SK-N-SH (cell line): ENCODE data around the gene PRMT2. TPM values are rescaled to one million over a fixed set of nuclear protein-coding genes. Genes with fewer than 3 reads are reported as not detected.

ENCODE experiments used
- CTCF ChIA-PET: fragments of 300-600, 350-600 bp; formaldehyde crosslinking; extraction: SDS; loops from one replicate; lab custom pipeline; 2021; lab: Yijun Ruan, JAX
- POLR2A ChIA-PET: fragments of 350-600 bp; sonication (Branson Sonifier 250); formaldehyde crosslinking; extraction: SDS; loops from one replicate; lab custom pipeline; 2020; ENCODE audit warnings: antibody characterized with exemption, inconsistent platforms; lab: Yijun Ruan, JAX
- DNase-seq: peaks from one replicate; pipeline ENCODE4 v3.0.0; 2012
- H2AFZ ChIP-seq: fragments of 200-600 bp; sonication (generic); 2 replicates; pipeline ENCODE4 v1.8.1; 2016; ENCODE audit warnings: antibody characterized with exemption, mild to moderate bottlenecking, low read depth
- H3F3A ChIP-seq: fragments of 200-600 bp; sonication (generic); replicated peaks from 2 replicates; pipeline ENCODE3; 2016; ENCODE audit warnings: antibody characterized with exemption, mild to moderate bottlenecking; ENCODE audit not compliant: insufficient read depth
- H3K27ac ChIP-seq, 2 experiments: fragments of 200-500 bp in 1 of 2; fragments of 200-600 bp in 1 of 2; sonication (Bioruptor generic) in 1 of 2; sonication (generic), shearing (Covaris generic) in 1 of 2; 2 replicates each; pipeline versions ENCODE4 v1.5.1 to v1.6.1; 2014 to 2016; ENCODE audit warnings: low read depth in 2 of 2, inconsistent platforms in 1 of 2, low read length in 1 of 2, mild to moderate bottlenecking in 1 of 2, mixed read lengths in 1 of 2
- H3K27me3 ChIP-seq: fragments of 200-600 bp; sonication (generic), shearing (Covaris generic); 2 replicates; pipeline ENCODE4 v1.6.1; 2016; ENCODE audit warnings: mixed run types; ENCODE audit not compliant: insufficient read depth
- H3K36me3 ChIP-seq, 2 experiments: fragments of 200-500 bp in 1 of 2; fragments of 200-600 bp in 1 of 2; sonication (Bioruptor generic) in 1 of 2; sonication (generic) in 1 of 2; replicated peaks in 1 of 2; 2 replicates each; pipeline versions ENCODE3 to v1.5.1; 2014 to 2016; ENCODE audit warnings: low read length in 1 of 2, mild to moderate bottlenecking in 1 of 2; ENCODE audit not compliant: insufficient read depth in 2 of 2, control insufficient read depth in 1 of 2
- H3K4me1 ChIP-seq, 2 experiments: fragments of 200-500 bp in 1 of 2; fragments of 200-600 bp in 1 of 2; sonication (Bioruptor generic) in 1 of 2; sonication (generic), shearing (Covaris generic) in 1 of 2; 2 replicates each; pipeline versions ENCODE4 v1.5.1 to v1.6.1; 2014 to 2016; ENCODE audit warnings: low read depth in 1 of 2, low read length in 1 of 2, mixed run types in 1 of 2; ENCODE audit not compliant: insufficient read depth in 2 of 2, control insufficient read depth in 1 of 2
- H3K4me2 ChIP-seq: fragments of 200-600 bp; sonication (generic), shearing (Covaris generic); 2 replicates; pipeline ENCODE4 v1.6.1; 2017; ENCODE audit warnings: mixed run types
- H3K4me3 ChIP-seq, 2 experiments: fragments of 200-500 bp in 1 of 2; fragments of 200-600 bp in 1 of 2; sonication (Bioruptor generic) in 1 of 2; sonication (generic), shearing (Covaris generic) in 1 of 2; 2 replicates each; pipeline versions ENCODE4 v1.5.1 to v1.8.1; 2014 to 2016; ENCODE audit warnings: low read depth in 2 of 2, inconsistent platforms in 1 of 2, low read length in 1 of 2, mild to moderate bottlenecking in 1 of 2, mixed read lengths in 1 of 2, moderate library complexity in 1 of 2
- H3K79me2 ChIP-seq: fragments of 200-600 bp; sonication (generic); 2 replicates; pipeline ENCODE4 v1.8.1; 2017; ENCODE audit warnings: mild to moderate bottlenecking; ENCODE audit not compliant: insufficient read depth
- H3K9ac ChIP-seq: fragments of 200-600 bp; sonication (generic); 2 replicates; pipeline ENCODE4 v1.6.1; 2017; ENCODE audit warnings: mixed run types
- H3K9me2 ChIP-seq: fragments of 200-600 bp; sonication (generic); 2 replicates; pipeline ENCODE4 v1.6.1; 2017; ENCODE audit warnings: mixed run types
- H3K9me3 ChIP-seq: fragments of 200-600 bp; sonication (generic); 2 replicates; pipeline ENCODE4 v1.6.1; 2017; ENCODE audit warnings: mixed run types, mild to moderate bottlenecking, moderate library complexity
- H4K20me1 ChIP-seq: fragments of 200-600 bp; sonication (generic); 2 replicates; pipeline ENCODE4 v1.6.1; 2017; ENCODE audit warnings: mild to moderate bottlenecking, mixed run types; ENCODE audit not compliant: insufficient read depth
- CHD2 ChIP-seq: fragments of 150-350 bp; IDR thresholded peaks from 2 replicates; pipeline ENCODE4 v1.6.1; 2018; ENCODE audit warnings: low read length; ENCODE audit not compliant: partially characterized antibody
- FOXM1 ChIP-seq: IDR thresholded peaks from 2 replicates; pipeline ENCODE4 v1.4.0; 2012; ENCODE audit warnings: low read depth, mild to moderate bottlenecking
- JUND ChIP-seq: IDR thresholded peaks from 2 replicates; pipeline ENCODE4 v1.4.0; 2012
- RXRA ChIP-seq: IDR thresholded peaks from 2 replicates; pipeline ENCODE4 v1.4.0; 2012; ENCODE audit warnings: low read depth, mild to moderate bottlenecking, borderline replicate concordance
- SIN3A ChIP-seq: IDR thresholded peaks from 2 replicates; pipeline ENCODE4 v1.6.1; 2012; ENCODE audit warnings: low read depth, mild to moderate bottlenecking, low read length, moderate library complexity, borderline replicate concordance
- SMC3 ChIP-seq: IDR thresholded peaks from 2 replicates; pipeline ENCODE4 v1.6.1; 2012; ENCODE audit warnings: low read depth, low read length, improper control_type of control experiment
- WGBS: methylation state at CpG from one replicate; pipeline ENCODE4 v1.1.6; 2017; ENCODE audit warnings: low lambda C conversion rate; 5-methylcytosine and 5-hydroxymethylcytosine counted together
- polyA plus RNA-seq, 3 experiments: library from polyadenylated mRNA; depleted of rRNA; stranded (reverse); fragments of >200 nt; gene quantifications; 2 replicates each; pipeline ENCODE4 v1.2.3, GENCODE V29; 2012
- TF ChIP-seq, protein P1 (sequence below): fragments of 150-350 bp; IDR thresholded peaks from 2 replicates; pipeline ENCODE4 v1.6.1; 2017; ENCODE audit warnings: antibody characterized with exemption, low read length, low read depth, borderline replicate concordance
- TF ChIP-seq, protein P2 (sequence below): fragments of 150-350 bp; IDR thresholded peaks from 2 replicates; pipeline ENCODE4 v1.6.1; 2016; ENCODE audit warnings: mild to moderate bottlenecking, low read depth, low read length
- TF ChIP-seq, protein P3 (sequence below): fragments of 200-600 bp; sonication (generic); IDR thresholded peaks from 2 replicates; pipeline ENCODE4 v1.6.1; 2017; ENCODE audit warnings: antibody characterized with exemption, mild to moderate bottlenecking, moderate library complexity
- TF ChIP-seq, protein P4 (sequence below): IDR thresholded peaks from 2 replicates; pipeline ENCODE4 v1.4.0; 2012; ENCODE audit warnings: low read depth, borderline replicate concordance

The PRMT2 gene
- polyA plus RNA-seq, 1 of the 3 experiments (the other 2 are of a cell fraction): 278 TPM

DNA sequence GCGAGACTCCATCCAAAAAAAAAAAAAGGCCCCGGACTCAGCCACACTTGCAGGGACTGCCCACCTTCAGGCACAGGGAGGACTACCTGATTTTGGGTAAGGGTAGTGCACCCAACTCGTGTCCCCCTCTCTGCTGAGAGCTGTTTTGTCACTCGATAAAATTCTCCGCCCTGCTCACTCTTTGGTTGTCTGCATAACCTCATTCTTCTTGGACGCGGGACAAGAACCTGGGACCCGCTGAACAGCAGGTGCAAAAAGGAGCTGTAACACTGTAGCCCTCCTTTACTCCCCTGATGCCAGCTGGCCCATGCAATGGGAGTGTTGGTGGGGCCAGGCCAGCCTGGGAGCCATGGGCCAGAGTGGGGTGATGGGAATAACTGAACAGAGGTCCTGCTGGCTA lies 41.2 kb upstream of the PRMT2 start:
- Histone ChIP-seq H3F3A (no peaks in the 10 kb centered on the region), H3K36me3 (no peaks in the 10 kb centered on the region), H4K20me1 (no peaks in the 10 kb centered on the region), H3K79me2 (no peaks in the 10 kb centered on the region), H3K4me1 (peaks cover 7 to 9% of the 10 kb centered on the region in 2 experiments), H3K4me2 (no peak overlapping the region), H3K27me3 (no peaks in the 10 kb centered on the region), H3K27ac (no peak overlapping the region), H3K4me3 (no peak overlapping the region), H3K9me2 (no peaks in the 10 kb centered on the region), H3K9ac (no peak overlapping the region), H3K9me3 (no peaks in the 10 kb centered on the region), H2AFZ (no peak overlapping the region)
- ChIA-PET POLR2A (no interaction called here), CTCF (interaction anchor here (0.9 to 1.1 kb wide), 2 partner anchors 30 to 45 kb away, joined by 3 to 5 read pairs; no protein-coding TSS in a partner anchor)
- TF ChIP-seq, protein P1, sequence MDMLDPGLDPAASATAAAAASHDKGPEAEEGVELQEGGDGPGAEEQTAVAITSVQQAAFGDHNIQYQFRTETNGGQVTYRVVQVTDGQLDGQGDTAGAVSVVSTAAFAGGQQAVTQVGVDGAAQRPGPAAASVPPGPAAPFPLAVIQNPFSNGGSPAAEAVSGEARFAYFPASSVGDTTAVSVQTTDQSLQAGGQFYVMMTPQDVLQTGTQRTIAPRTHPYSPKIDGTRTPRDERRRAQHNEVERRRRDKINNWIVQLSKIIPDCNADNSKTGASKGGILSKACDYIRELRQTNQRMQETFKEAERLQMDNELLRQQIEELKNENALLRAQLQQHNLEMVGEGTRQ: no peak
- TF ChIP-seq SMC3 (no peak), FOXM1 (no peak), RXRA (no peak)
- TF ChIP-seq, protein P2, sequence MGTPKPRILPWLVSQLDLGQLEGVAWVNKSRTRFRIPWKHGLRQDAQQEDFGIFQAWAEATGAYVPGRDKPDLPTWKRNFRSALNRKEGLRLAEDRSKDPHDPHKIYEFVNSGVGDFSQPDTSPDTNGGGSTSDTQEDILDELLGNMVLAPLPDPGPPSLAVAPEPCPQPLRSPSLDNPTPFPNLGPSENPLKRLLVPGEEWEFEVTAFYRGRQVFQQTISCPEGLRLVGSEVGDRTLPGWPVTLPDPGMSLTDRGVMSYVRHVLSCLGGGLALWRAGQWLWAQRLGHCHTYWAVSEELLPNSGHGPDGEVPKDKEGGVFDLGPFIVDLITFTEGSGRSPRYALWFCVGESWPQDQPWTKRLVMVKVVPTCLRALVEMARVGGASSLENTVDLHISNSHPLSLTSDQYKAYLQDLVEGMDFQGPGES: no peak
- 52% methylated on average over 8 of the region's 8 CpGs for WGBS
- DNase-seq: no peak

DNA sequence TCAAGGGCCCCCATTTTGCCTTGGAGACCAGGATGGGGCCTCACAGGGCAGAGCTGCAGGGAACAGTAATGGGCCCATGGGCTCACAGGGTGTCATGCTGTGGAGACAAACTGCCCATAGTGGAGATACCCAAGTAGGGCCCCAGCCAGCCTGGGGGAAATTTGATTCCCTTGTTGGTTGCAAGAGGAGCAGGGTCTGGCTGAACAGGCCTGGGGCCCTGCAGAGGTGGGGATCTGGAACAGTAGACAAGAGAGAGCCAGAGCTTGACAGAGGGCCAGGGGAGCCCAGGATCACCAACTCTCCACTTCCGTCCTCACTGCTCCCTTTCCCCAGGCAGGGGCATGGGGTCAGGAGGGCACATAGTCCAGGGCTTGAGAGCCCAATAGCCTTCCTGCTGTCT lies 39.3 kb upstream of the PRMT2 start:
- H3K27ac ChIP-seq: no peak overlapping the region
- H3K9me3 ChIP-seq: no peaks in the 10 kb centered on the region
- DNase-seq: no peak
- no peaks in the 10 kb centered on the region for H4K20me1 ChIP-seq
- H3F3A ChIP-seq: no peaks in the 10 kb centered on the region
- H3K27me3 ChIP-seq: no peaks in the 10 kb centered on the region
- no peak overlapping the region for H2AFZ ChIP-seq
- H3K4me2 ChIP-seq: no peak overlapping the region
- no peaks in the 10 kb centered on the region for H3K79me2 ChIP-seq
- no peaks in the 10 kb centered on the region for H3K36me3 ChIP-seq
- no peak overlapping the region for H3K4me3 ChIP-seq
- peaks cover 7 to 13% of the 10 kb centered on the region in 2 experiments for H3K4me1 ChIP-seq
- POLR2A ChIA-PET: no interaction called here
- 80% methylated on average over 1 of the region's 1 CpG for WGBS
- CTCF ChIA-PET: no interaction called here
- H3K9me2 ChIP-seq: no peaks in the 10 kb centered on the region
- no peak overlapping the region for H3K9ac ChIP-seq
- TF ChIP-seq SIN3A (no peak), CHD2 (no peak), FOXM1 (no peak), JUND (no peak), RXRA (no peak)
- TF ChIP-seq, protein P3, sequence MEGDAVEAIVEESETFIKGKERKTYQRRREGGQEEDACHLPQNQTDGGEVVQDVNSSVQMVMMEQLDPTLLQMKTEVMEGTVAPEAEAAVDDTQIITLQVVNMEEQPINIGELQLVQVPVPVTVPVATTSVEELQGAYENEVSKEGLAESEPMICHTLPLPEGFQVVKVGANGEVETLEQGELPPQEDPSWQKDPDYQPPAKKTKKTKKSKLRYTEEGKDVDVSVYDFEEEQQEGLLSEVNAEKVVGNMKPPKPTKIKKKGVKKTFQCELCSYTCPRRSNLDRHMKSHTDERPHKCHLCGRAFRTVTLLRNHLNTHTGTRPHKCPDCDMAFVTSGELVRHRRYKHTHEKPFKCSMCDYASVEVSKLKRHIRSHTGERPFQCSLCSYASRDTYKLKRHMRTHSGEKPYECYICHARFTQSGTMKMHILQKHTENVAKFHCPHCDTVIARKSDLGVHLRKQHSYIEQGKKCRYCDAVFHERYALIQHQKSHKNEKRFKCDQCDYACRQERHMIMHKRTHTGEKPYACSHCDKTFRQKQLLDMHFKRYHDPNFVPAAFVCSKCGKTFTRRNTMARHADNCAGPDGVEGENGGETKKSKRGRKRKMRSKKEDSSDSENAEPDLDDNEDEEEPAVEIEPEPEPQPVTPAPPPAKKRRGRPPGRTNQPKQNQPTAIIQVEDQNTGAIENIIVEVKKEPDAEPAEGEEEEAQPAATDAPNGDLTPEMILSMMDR: no peak
- TF ChIP-seq, protein P4, sequence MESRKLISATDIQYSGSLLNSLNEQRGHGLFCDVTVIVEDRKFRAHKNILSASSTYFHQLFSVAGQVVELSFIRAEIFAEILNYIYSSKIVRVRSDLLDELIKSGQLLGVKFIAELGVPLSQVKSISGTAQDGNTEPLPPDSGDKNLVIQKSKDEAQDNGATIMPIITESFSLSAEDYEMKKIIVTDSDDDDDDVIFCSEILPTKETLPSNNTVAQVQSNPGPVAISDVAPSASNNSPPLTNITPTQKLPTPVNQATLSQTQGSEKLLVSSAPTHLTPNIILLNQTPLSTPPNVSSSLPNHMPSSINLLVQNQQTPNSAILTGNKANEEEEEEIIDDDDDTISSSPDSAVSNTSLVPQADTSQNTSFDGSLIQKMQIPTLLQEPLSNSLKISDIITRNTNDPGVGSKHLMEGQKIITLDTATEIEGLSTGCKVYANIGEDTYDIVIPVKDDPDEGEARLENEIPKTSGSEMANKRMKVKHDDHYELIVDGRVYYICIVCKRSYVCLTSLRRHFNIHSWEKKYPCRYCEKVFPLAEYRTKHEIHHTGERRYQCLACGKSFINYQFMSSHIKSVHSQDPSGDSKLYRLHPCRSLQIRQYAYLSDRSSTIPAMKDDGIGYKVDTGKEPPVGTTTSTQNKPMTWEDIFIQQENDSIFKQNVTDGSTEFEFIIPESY: no peak
- TF ChIP-seq, protein P2: no peak
